ENCODE data around the gene TAP1.
A peak's percentile ranks its signal among the peaks of the same experiment; 100 is the strongest.

Gene TAP1

DNA sequence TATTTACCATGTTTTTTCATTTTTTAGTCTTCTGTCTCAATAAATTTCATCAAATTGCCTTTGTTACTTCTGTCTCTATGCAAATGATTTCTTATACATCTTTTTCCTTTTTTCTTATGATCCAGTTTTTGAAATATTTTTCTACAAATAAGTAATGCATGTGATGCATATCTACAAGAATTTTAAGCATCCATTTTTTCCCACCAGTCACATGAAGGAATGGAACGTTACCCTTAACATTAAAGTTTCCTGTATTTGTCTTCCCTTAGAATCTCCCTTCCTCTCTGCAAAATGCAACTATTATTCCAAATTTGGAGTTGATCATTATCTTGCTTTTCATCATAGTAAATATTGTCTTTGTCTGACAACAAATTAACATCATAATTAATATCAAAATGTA lies 36.0 kb upstream of the TAP1 start:
- no peak overlapping the region for H3K14ac ChIP-seq (ENCODE audit: low read length)
- no peak overlapping the region for H4K91ac ChIP-seq (ENCODE audit: low read depth, low read length)
- peaks cover 7% of the 10 kb centered on the region for H3K79me1 ChIP-seq (ENCODE audit: low read length)
- H3K9ac ChIP-seq (ENCODE audit: low read length), result no peak overlapping the region
- H2BK5ac ChIP-seq (ENCODE audit: low read depth, low read length, poor library complexity), result no peak overlapping the region
- H3K4me2 ChIP-seq (ENCODE audit: low read length), result no peak overlapping the region
- H3K4me1 ChIP-seq (ENCODE audit: control insufficient read depth in 1 of 2, insufficient read depth in 2 of 2, low read length in 2 of 2), result peaks cover 0 to 3% of the 10 kb centered on the region in 2 experiments
- H4K8ac ChIP-seq (ENCODE audit: low read depth, low read length), result no peak overlapping the region
- no peaks in the 10 kb centered on the region for H3K9me3 ChIP-seq (ENCODE audit: insufficient read depth, low read depth, low read length)
- H3K18ac ChIP-seq (ENCODE audit: low read length), result no peak overlapping the region
- no peak overlapping the region for H2BK120ac ChIP-seq (ENCODE audit: insufficient read depth, low read length, poor library complexity)
- H3K36me3 ChIP-seq (ENCODE audit: control insufficient read depth in 1 of 2, insufficient read depth in 2 of 2, low read length in 2 of 2), result no peaks in the 10 kb centered on the region
- no peak overlapping the region for H3K4me3 ChIP-seq (ENCODE audit: low read depth, low read length)
- H3K23ac ChIP-seq (ENCODE audit: low read length), result no peak overlapping the region
- no peak overlapping the region for H2AK5ac ChIP-seq (ENCODE audit: low read length)
- peaks cover 2% of the 10 kb centered on the region for H3K79me2 ChIP-seq (ENCODE audit: control insufficient read depth, insufficient read depth, low read length, poor library complexity)
- H4K12ac ChIP-seq (ENCODE audit: low read depth, low read length), result no peak overlapping the region
- DNase-seq, result peak in 1 of 2 donors; percentile 10
- no peak overlapping the region for H3K27ac ChIP-seq (ENCODE audit: low read depth, low read length)
- H3K27me3 ChIP-seq (ENCODE audit: insufficient read depth, low read length), result no peaks in the 10 kb centered on the region
- H2BK12ac ChIP-seq (ENCODE audit: low read length), result no peak overlapping the region
- no peak overlapping the region for H3K4ac ChIP-seq (ENCODE audit: low read depth, low read length)
- no CpG with 5 or more reads among the region's 1 CpG for WGBS (ENCODE audit: extremely low coverage, insufficient coverage, insufficient read length)
- H2AFZ ChIP-seq (ENCODE audit: insufficient read depth, low read length, poor library complexity), result no peak overlapping the region

DNA sequence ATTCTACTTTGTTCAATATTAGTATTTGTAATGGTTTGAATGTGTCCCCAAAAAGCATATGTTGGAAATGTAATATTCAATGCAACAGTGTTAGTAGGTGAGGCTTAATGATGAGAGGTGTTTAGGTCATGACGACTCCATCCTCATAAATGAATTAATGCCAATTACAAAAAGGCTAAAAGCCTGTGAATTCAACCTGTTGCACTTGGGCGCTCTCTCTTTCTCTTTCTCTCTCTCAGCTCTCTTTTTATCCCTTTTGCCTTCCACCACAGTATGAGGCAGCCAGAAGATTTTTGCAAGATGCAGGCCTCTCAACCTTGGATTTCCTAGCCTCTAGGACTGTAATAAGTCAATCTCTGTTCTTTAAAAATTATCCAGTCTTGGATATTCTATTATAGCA lies 35.1 kb upstream of the TAP1 start:
- Histone ChIP-seq H4K12ac (ENCODE audit: low read depth, low read length) (no peak overlapping the region), H3K23ac (ENCODE audit: low read length) (no peak overlapping the region), H3K4me2 (ENCODE audit: low read length) (no peak overlapping the region), H3K79me1 (ENCODE audit: low read length) (no peaks in the 10 kb centered on the region), H4K91ac (ENCODE audit: low read depth, low read length) (no peak overlapping the region), H3K4me1 (ENCODE audit: control insufficient read depth in 1 of 2, insufficient read depth in 2 of 2, low read length in 2 of 2) (peaks cover 0 to under 1% of the 10 kb centered on the region in 2 experiments), H2AK5ac (ENCODE audit: low read length) (no peak overlapping the region), H2BK12ac (ENCODE audit: low read length) (no peak overlapping the region), H3K79me2 (ENCODE audit: control insufficient read depth, insufficient read depth, low read length, poor library complexity) (no peaks in the 10 kb centered on the region), H3K9ac (ENCODE audit: low read length) (no peak overlapping the region), H2AFZ (ENCODE audit: insufficient read depth, low read length, poor library complexity) (no peak overlapping the region), H3K4ac (ENCODE audit: low read depth, low read length) (no peak overlapping the region), H3K9me3 (ENCODE audit: insufficient read depth, low read depth, low read length) (no peaks in the 10 kb centered on the region), H3K27me3 (ENCODE audit: insufficient read depth, low read length) (no peaks in the 10 kb centered on the region), H3K4me3 (ENCODE audit: low read depth, low read length) (no peak overlapping the region), H2BK120ac (ENCODE audit: insufficient read depth, low read length, poor library complexity) (no peak overlapping the region), H2BK5ac (ENCODE audit: low read depth, low read length, poor library complexity) (no peak overlapping the region), H3K18ac (ENCODE audit: low read length) (no peak overlapping the region), H4K8ac (ENCODE audit: low read depth, low read length) (no peak overlapping the region), H3K14ac (ENCODE audit: low read length) (no peak overlapping the region), H3K36me3 (ENCODE audit: control insufficient read depth in 1 of 2, insufficient read depth in 2 of 2, low read length in 2 of 2) (no peaks in the 10 kb centered on the region), H3K27ac (ENCODE audit: low read depth, low read length) (no peak overlapping the region)
- no peak for DNase-seq
- no CpG with 5 or more reads among the region's 2 CpGs for WGBS (ENCODE audit: extremely low coverage, insufficient coverage, insufficient read length)

DNA sequence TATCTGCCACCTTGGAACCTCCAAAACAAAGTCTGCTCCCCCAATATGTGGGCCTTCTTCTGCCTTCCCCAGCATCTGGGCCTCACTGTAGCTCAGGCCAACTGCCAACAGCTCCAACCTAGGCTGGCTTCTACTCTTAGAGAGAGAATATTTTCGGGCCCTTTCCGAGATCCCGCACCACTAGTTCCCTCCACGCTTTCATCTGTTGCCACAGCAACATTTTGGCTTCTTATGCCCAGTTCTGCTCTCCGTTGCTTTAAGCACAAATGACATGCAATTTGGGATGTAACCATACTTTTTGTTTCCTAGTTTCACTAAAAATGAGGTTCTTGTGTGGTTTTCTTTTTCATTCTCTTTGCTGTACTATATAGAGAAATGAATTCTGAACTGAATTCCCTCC lies 34.1 kb upstream of the TAP1 start:
- Histone ChIP-seq H2BK5ac (ENCODE audit: low read depth, low read length, poor library complexity) (no peak overlapping the region), H3K27ac (ENCODE audit: low read depth, low read length) (no peak overlapping the region), H3K79me2 (ENCODE audit: control insufficient read depth, insufficient read depth, low read length, poor library complexity) (no peaks in the 10 kb centered on the region), H3K14ac (ENCODE audit: low read length) (no peak overlapping the region), H3K4ac (ENCODE audit: low read depth, low read length) (no peak overlapping the region), H3K27me3 (ENCODE audit: insufficient read depth, low read length) (no peaks in the 10 kb centered on the region), H3K4me2 (ENCODE audit: low read length) (no peak overlapping the region), H3K23ac (ENCODE audit: low read length) (no peak overlapping the region), H4K12ac (ENCODE audit: low read depth, low read length) (no peak overlapping the region), H3K4me1 (ENCODE audit: control insufficient read depth in 1 of 2, insufficient read depth in 2 of 2, low read length in 2 of 2) (no peaks in the 10 kb centered on the region), H3K4me3 (ENCODE audit: low read depth, low read length) (no peak overlapping the region), H2AK5ac (ENCODE audit: low read length) (no peak overlapping the region), H3K9me3 (ENCODE audit: insufficient read depth, low read depth, low read length) (no peaks in the 10 kb centered on the region), H2AFZ (ENCODE audit: insufficient read depth, low read length, poor library complexity) (no peak overlapping the region), H4K8ac (ENCODE audit: low read depth, low read length) (no peak overlapping the region), H3K18ac (ENCODE audit: low read length) (no peak overlapping the region), H2BK12ac (ENCODE audit: low read length) (no peak overlapping the region), H2BK120ac (ENCODE audit: insufficient read depth, low read length, poor library complexity) (no peak overlapping the region), H3K9ac (ENCODE audit: low read length) (no peak overlapping the region), H3K36me3 (ENCODE audit: control insufficient read depth in 1 of 2, insufficient read depth in 2 of 2, low read length in 2 of 2) (no peaks in the 10 kb centered on the region), H4K91ac (ENCODE audit: low read depth, low read length) (no peak overlapping the region), H3K79me1 (ENCODE audit: low read length) (no peaks in the 10 kb centered on the region)
- DNase-seq, result no peak
- WGBS (ENCODE audit: extremely low coverage, insufficient coverage, insufficient read length), result no CpG with 5 or more reads among the region's 5 CpGs

DNA sequence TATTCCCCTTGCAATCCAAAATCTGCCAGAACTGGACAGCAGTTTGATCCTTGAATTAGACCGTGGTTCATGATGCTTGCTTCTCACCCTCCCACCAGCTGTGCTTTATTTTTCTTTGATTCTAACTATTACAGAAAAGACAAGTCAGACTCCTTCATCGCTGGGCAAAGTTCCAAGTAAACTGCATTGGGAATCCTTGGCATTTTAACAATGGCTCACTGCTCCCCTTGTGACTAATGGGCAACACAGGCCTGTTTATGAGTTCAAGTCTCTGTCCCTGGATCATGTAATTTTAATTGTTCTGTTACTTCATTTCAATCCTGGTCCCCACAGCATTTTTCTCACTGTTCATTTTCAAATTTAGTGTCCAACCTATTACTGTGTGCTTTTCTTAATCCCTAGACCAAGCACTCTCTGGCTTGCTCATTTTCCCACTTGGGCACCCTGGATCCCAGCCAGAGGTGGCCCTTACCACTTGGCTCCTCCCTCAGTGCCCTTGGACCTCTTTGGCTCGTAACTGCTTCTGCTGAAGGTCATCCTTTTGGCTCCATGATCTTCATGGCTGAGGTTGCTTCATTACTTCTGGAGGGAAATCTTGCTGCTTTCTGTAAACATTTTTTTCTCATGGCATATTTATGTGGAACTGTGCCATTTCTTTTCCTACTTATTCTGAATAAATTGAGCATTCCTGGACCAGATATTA lies 33.3 kb upstream of the TAP1 start:
- no peak overlapping the region for H4K12ac ChIP-seq (ENCODE audit: low read depth, low read length)
- no peak overlapping the region for H3K27ac ChIP-seq (ENCODE audit: low read depth, low read length)
- H3K18ac ChIP-seq (ENCODE audit: low read length), result no peak overlapping the region
- H4K91ac ChIP-seq (ENCODE audit: low read depth, low read length), result no peak overlapping the region
- no peak overlapping the region for H2AFZ ChIP-seq (ENCODE audit: insufficient read depth, low read length, poor library complexity)
- H2BK12ac ChIP-seq (ENCODE audit: low read length), result no peak overlapping the region
- no CpG with 5 or more reads among the region's 3 CpGs for WGBS (ENCODE audit: extremely low coverage, insufficient coverage, insufficient read length)
- no peak overlapping the region for H3K4me3 ChIP-seq (ENCODE audit: low read depth, low read length)
- H3K9ac ChIP-seq (ENCODE audit: low read length), result no peak overlapping the region
- peak in 1 of 2 donors; percentile 41 for DNase-seq
- H3K36me3 ChIP-seq (ENCODE audit: control insufficient read depth in 1 of 2, insufficient read depth in 2 of 2, low read length in 2 of 2), result no peaks in the 10 kb centered on the region
- H3K79me1 ChIP-seq (ENCODE audit: low read length), result no peaks in the 10 kb centered on the region
- no peaks in the 10 kb centered on the region for H3K4me1 ChIP-seq (ENCODE audit: control insufficient read depth in 1 of 2, insufficient read depth in 2 of 2, low read length in 2 of 2)
- no peak overlapping the region for H4K8ac ChIP-seq (ENCODE audit: low read depth, low read length)
- no peaks in the 10 kb centered on the region for H3K9me3 ChIP-seq (ENCODE audit: insufficient read depth, low read depth, low read length)
- H2AK5ac ChIP-seq (ENCODE audit: low read length), result no peak overlapping the region
- H2BK5ac ChIP-seq (ENCODE audit: low read depth, low read length, poor library complexity), result no peak overlapping the region
- H3K14ac ChIP-seq (ENCODE audit: low read length), result no peak overlapping the region
- no peak overlapping the region for H2BK120ac ChIP-seq (ENCODE audit: insufficient read depth, low read length, poor library complexity)
- H3K79me2 ChIP-seq (ENCODE audit: control insufficient read depth, insufficient read depth, low read length, poor library complexity), result no peaks in the 10 kb centered on the region
- no peak overlapping the region for H3K4me2 ChIP-seq (ENCODE audit: low read length)
- H3K4ac ChIP-seq (ENCODE audit: low read depth, low read length), result no peak overlapping the region
- no peak overlapping the region for H3K23ac ChIP-seq (ENCODE audit: low read length)
- no peaks in the 10 kb centered on the region for H3K27me3 ChIP-seq (ENCODE audit: insufficient read depth, low read length)

All from trophoblast cell (in vitro differentiated cells and primary cell).